ENCODE measurements around the gene PXT1.
"Not testable (repeated sequence)": the region's sequence is repeated elsewhere in the genome, so short reads cannot be mapped to it uniquely, and the experiment has no call there.

Gene PXT1

DNA sequence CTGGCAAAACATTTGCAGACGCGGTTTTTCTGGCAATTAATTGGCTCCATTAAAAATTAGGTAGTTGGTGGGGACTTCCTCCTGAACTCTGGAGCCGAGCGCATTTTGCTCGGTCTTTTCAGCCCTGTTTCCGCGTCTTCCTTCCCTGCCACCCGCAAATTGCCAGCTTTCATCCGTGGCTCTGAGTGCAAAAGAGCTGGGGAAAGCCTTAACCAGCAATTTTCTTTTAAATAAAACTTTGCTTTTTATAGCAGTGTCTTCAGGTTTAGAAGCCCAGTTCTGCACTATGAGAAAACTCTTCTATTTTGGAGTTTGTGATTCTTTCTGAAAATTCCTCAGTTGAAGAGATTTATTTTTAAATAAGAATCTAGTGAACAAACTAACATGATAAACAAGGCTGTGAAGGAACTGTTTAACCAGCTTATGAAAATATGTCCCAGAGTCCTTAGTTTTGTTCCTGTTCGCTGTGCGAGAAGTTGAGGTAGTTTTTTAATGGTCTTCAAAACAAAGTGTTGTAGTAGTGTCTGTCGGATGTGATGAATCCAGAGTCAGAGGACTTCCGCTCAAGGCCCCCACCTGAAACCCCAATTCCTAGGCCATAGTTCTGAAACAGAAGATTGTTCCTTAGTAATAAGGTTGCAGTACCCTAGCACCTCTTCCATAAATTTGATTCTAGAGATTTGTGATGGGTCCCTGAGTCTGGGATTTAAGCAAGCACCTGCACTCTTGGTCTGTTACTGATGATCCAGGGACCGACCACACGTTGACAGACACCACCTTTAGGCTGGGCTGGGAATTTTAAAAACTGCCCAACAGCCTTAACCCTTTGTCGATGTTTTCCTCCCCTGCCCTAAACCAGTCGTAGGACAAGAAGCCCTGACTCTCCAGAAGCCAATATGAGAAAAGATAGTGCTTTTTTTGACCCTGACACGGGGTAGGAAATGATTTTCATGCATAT is 1.1 kb upstream of the PXT1 start:
- DNase-seq, result peak in 1 of 2 experiments; percentile 7

DNA sequence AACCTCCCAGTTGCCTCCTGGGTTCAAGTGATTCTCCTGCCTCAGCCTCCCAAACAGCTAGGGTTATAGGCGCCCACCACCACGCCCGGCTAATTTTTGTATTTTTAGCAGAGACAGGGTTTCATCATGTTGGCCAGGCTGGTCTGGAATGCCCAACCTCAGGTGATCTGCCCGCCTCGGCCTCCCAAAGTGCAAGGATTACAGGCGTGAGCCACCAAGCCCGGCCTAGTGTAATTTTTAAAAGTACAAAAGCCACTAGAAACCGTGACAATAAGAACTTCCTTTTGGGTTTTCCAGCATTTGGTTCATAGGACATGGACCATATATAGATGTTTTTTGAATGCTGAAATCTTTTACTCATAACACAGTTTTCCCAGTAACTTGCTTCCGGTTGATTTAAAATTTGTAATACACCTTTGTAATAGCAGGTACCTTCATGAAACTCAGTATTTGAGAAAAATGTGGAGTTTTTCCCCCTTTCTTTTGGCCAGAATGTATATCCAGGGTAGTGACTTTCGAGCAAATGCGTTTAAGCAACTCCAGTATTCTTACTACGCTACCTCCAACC is 467 bp downstream of the PXT1 start:
- DNase-seq, result no peak

DNA sequence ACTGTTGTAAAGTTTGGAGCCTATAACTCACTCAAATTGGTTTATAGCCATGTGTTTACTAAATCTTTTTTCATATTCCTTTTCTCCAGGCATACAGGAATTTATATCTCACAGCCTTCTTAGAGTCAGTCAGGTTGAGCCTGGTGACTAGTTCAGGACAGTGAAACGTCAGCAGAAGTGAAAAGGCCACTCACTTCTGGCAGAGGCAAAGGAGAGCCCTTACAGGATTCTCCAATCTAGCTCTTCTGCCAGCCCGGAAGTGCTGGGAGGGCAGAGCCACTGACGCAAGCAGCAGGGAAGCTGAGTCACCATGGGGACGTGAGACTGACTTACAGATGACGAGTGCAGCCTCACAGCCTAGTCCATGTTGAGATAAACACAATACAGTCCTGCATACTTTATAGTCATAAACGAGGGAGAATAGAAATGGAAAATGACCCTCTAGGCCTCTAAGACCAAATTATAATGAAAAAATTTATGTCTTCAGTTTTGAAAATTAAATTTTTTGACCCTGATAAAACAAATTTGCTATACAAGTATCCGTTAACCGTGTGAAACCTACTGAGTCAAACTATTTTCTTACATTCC is 1.3 kb downstream of the PXT1 start:
- peak; percentile 44 to 54 for DNase-seq

DNA sequence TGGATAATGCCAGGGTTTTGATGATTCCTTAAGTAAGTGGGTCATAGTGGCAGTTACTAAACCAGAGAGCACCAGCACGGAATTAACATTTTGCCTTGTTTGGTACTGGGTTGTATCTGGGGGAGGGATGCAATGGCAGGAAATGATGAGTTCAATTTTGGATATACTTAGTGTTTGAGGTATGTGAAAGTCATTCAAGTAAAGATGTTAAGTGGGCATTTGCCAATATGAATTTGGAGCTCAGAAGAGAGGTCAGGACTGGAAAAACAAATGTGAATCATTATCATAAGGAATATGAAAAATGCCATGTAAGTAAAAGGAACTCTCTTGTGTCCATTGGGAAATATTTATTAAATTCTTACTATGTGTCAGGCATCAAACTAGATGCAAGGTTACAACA is 6.2 kb downstream of the PXT1 start:
- no peak for DNase-seq

DNA sequence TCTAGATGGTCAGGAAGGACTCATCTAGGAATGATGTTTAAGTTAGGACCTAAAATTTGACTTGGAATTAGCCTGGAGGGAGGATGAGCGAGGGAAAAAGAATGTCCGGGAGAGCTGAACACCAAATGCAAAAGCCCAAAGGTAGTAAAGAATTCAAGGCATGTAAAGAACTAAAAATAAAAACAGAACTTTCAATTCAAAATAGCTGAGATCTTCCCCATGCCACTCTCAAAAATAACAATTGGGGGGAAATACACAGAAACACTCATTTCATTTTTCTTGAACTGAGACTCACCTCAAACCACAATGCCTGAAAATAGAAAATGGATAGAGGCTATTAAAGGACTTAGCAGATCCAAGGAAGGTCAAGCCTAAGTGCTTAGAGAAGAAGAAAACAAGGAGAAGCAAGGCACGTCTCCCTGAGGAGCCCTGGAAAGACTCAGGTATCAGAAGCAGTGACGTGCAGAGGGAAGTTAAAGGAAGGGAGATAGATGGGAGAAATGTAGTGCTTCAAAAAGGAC is 10.4 kb downstream of the PXT1 start:
- DNase-seq, result no peak

DNA sequence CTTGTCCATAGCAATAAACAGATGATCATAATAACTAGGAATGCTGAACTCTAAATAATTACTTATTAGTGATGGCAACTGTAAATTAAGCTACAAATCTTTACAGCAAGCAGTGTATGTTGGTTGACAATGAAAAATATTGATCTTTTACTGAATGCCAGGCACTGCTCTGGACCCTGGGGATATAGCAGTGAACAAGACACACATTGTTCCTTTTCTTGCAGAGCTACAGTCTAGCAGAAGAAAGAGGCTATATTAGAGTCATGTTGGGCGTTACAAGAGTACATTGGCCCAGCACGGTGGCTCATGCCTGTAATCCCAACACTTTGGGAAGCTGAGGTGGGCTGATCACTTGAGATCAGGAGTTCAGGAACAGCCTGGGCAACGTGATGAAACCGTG is 11.5 kb downstream of the PXT1 start:
- DNase-seq, result no peak

DNA sequence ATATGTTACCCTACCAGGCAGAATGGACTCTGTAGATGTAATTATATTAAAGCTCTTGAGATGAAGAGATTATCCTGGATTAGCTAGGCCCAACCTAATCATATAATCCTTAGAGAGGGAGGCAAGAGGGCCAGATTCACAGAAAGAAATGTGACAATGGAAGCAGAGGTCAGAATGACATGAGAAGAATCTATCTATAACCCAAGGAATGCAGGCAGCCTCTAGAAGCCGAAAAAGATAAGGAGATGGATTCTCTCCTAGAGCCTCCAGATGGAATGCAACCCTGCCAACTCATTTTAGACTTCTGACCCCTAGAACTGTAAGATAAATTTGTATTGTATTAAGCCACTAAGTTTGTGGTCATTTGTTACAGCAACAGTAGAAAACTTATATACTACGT is 12.3 kb downstream of the PXT1 start:
- DNase-seq, result no peak

DNA sequence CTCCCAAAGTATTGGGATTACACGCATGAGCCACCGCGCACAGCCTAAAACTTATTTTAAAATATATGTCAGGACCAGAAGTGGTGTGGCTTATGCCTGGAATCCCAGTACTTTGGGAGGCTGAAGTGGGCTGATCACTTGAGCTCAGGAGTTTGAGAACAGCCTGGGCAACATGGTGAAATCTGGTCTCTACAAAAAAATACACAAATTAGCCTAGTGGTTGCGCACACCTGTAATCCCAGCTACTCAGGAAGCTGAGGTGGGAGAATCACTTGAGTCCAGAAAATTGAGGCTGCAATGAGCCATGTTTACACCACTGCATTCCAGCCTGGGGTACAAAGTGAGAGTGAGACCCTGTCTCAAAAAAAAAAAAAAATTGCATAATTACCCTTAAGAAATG is 13.7 kb downstream of the PXT1 start:
- no peak for DNase-seq

DNA sequence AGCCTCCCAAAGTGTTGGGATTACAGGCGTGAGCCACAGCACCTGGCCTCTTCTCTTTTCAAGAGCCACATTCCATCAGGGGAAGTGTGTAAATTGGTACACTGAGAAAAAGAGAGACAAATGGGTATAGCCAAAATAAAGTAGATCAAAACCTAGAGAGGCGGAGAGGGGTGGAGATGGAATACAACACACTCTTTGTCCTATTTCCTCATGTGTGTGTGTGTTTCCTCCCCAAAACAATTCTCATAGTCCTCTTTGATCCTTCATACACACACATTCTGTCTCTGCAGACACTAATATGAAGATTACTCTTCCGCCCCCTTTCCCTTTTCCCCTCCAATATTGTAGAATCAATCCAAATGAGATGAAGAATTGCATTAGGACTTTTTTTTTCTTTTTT is 16.0 kb downstream of the PXT1 start:
- no peak for DNase-seq

DNA sequence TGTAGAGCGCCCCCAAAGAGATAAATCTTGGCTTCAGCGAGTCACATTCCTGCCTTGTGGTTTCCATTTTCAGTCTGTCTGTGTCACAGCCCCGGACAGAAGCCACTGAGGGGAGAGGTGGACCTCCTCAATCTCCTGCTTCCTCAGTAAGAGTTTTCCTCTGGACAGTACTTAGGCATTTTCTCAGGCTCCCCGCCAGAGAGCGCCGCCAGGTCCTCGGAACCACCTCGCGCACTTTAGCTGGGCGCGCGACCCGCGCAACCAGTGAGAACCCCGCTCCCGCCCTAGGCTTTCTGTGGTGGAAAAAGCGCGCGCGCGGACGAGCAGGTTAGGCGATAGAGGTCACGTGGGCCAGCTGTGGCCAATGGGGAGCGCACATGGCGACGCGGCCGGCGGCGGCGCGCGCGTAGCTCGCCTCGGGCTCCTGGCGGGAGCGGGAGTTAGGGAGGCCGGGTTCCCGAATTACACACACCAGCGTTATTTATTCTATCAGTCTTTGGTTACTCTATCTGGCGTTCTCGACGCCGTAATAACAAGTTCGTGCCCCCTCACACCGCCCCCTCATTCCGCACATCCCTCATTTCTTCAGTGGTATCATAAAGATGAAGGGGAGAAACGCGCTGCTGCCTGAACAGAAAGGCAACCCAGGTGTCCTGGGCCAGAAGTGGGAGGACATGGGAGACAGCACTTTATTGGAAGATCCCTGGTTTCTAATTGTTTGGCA is 19.4 kb downstream of the PXT1 start:
- peak; percentile 76 to 79 for DNase-seq

DNA sequence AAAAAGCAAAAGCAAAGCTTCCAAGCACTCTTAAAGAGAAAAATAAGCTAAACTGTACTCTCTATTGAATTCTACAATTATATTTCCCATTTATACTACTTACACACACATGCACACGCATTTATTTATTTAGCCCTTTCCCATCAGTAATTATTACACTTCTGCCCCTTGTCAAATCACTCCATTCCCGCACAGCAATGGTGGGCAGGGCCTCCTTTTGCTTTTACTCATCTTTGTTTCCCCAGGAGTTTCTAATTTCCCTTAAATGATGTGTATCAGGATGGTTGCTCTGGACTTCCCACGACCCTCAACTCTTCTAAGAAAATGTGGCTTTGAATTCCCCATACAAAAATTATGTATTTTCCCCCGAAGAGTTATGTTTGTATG is 19.9 kb downstream of the PXT1 start:
- no peak for DNase-seq

DNA sequence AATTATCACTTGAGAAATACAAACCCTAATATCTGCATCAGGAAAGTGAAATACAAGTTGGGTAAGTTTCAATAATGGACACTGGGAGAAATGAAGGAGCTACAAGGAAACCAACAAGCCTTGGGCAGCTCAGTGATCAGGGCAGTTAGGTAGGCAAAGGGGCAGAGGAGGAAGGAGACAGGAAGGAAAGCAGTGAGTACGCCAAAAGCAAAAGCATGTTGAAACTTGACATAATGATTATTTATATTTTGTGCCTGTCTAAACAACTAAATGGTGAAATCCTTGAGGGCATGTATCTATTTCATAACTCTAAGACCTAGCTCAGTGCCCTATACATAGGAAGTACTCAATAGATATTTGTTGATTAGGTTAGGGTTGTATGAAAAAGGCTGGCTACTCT is 23.3 kb downstream of the PXT1 start:
- DNase-seq, result no peak

DNA sequence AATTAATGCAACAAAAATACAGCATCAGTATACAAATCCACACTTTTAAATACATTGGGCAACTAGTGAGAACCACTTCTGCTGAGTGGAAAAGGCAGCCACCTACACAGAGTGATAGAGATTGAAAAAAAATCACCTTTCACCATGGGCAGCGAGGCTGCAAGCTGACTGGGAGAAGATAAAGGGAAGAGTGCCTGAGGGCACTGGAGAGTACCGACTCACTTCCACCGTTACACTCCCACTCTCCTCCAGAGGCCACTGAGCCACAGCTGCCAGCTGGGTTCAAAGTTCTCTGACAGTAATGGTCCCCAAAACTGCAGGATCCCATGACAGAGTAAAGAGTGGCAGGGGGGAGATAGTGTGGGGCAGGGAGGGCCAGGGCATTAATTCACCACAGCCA is 24.1 kb downstream of the PXT1 start:
- DNase-seq, result no peak

DNA sequence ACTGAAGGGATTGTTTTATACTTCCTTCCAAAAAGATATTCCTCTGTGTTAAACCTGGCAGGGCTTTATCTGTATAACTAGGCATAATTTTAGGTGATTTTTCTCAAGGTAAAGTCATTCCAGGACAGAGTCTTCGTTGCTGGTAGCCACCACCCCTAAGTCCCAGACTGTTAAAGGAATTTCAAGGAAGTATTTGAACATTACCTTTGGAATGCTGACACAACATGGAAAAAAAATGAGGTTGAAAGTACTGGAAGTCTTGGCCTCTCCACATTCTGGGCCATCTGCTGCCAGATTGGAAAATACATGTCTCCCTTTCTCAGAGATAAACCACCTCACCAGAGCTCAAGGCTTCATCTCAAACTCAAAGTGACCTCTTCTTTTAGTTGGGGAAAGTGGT is 28.2 kb downstream of the PXT1 start:
- DNase-seq, result no peak

DNA sequence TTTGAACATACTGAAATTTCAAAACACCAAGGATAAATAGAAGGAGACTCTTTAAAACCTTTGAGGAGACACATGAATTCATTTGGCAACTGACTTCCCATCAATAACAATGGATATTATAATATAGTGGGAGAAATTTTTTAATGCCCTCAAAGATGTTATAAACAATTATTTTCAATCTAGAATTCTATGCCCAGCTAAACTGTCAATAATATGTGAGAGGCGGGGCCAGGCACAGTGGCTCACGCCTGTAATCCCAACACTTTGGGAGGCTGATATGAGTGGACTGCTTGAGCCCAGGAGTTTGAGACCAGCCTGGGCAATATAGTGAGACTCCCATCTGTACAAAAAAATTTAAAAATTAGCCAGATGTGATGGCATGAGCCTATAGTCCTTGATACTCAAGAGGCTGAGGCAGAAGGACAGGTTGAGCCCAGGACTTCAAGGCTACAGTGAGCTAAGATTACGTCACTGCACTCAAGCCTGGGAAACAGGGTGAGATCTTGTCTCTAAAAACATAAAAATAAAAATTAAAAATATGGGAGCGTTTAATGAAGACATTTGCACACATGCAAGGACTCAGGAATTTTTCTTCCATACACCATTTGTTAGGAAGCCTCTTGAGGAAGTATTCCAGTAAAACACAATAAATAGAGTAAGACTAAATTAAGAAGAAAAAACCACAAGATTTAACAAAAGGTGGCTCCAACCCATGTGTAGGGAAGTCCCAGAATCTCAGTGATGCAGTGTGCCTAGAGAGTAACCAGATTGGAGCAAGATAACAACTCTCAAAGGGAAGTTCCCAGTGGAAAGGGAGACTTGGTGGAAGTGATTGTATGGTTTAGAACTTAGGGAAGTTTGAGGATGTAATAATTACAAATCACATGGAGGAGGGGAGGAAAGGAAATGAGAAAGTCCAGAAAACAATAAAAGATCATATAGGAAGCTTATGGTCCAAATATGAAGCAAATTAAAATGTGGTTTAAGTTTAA is 28.9 kb downstream of the PXT1 start:
- DNase-seq, result no peak

DNA sequence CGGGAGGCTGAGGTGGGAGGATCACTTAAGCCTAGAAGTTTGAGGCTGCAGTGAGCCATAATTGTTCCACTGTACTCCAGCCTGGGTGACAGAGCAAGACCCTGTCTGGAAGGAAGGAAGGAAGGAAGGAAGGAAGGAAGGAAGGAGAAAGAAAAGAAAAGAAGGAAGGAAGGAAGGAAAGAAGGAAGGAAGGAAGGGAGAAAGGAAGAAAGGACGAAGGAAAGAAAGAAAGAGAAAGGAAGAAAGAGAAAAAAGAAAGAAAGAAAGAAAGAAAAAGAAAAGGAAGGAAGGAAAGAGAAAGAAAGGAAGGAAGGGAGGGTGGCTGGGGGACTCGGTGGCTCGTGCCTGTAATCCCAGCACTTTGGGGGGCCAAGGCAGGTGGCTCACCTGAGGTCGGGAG is 32.9 kb downstream of the PXT1 start:
- not testable (repeated sequence) for DNase-seq

DNA sequence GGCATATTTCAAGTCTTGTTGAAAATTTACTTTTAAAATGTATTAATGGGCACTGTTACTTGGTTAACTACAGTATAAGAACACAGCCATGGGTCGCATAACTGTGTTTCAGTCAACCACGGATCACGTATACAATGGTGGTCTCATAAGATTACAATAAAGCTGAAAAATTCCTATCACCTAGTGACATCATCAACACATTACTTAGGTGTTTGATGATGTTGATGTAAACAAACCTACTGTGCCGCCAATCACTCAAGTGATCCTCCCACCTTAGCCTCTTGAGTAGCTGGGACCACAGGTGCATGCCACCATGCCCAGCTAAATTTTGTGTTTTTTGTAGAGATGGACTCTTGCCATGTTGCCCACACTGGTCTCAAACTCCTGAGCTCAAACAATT is 38.5 kb downstream of the PXT1 start:
- DNase-seq, result no peak

DNA sequence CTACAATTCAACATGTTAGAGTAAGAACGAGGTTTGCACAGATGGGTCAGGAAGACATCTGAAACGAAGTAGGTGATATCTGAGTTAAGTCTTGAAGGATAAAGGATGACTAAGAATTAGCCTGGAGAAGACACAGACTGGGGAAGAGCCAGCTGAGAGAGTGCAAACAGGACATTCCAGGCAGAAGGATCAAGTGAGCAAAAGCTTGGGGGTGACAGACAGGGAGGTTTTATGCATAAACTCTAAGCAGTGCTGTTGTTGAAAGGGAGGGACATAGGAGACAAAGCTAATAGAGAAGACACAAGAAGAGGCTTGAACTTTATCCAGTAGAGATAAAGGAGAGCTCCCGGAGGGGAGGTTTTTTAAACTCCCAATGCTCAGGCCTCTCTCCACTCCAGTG is 40.2 kb downstream of the PXT1 start:
- DNase-seq, result no peak

DNA sequence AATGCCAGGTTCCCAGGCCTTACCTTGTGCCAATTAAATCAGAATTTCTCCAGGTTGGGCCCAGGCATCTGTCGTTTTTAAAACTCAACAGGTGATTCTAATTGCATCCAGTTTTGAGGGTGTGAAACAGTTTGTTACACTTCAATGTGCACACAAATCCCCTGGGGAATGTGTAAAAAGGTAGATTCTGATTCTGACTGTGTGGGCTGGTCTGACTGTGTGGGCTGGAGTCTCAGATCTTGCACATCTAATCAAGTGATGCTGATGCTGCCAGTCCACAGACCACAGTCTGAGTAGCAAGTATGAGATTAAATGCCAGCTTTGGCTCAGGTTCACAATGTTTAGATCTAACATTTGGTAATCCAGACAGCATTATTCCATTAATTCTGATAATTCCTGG is 42.7 kb downstream of the PXT1 start:
- DNase-seq, result no peak

DNA sequence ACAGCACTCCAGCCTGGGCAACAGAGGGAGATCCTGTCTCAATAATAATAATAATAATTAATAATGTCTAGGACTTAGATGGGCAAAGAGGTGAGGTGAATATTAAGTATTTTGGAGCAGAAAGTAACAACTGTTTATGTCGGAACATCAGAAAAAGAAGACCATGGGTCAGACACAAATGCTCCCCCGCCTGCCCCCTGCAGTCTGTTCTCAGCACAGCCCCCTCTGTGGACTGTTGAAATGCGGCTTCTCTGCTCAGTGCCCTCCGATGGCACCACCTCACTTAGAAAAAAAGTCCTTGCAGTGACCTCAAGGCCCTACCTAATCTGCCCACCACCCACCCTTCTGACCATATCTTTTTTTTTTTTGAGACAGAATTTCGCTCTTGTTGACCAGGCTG is 50.0 kb downstream of the PXT1 start:
- DNase-seq, result no peak

DNA sequence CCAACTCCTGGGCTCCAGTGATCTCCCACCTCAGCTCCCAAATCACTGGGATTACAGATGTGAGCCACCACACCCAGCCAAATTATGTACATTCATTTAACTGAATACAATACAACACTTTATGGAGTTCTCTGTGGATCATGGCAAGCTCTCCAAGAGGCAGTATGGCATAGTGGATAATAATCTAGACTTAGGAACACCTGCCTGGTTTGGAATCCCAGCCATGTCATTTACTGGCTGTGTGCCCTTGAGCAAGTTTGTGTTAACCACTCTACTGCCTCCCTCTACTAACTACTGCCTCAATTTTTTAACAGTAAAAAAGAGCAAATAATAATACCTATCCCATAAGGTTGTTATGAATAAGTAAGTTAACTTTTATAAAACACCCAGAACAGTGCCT is 53.3 kb downstream of the PXT1 start:
- no peak for DNase-seq

Data from cerebellar nuclear complex (tissue), 1 donor.